GM21381 (cell line): ENCODE results near the gene CDT1.

ENCODE experiments used
- ATAC-seq: cut with Tn5 transposase; IDR thresholded peaks from one replicate; pipeline ENCODE4 v1.9.1; 2021; ENCODE audit warnings: mild to moderate bottlenecking, moderate library complexity; ENCODE audit not compliant: unreplicated experiment

The CDT1 gene

GRCh38 chr16:88804173-88804551 lies 573 bp downstream of the CDT1 start:
- no peak for ATAC-seq

DNA sequence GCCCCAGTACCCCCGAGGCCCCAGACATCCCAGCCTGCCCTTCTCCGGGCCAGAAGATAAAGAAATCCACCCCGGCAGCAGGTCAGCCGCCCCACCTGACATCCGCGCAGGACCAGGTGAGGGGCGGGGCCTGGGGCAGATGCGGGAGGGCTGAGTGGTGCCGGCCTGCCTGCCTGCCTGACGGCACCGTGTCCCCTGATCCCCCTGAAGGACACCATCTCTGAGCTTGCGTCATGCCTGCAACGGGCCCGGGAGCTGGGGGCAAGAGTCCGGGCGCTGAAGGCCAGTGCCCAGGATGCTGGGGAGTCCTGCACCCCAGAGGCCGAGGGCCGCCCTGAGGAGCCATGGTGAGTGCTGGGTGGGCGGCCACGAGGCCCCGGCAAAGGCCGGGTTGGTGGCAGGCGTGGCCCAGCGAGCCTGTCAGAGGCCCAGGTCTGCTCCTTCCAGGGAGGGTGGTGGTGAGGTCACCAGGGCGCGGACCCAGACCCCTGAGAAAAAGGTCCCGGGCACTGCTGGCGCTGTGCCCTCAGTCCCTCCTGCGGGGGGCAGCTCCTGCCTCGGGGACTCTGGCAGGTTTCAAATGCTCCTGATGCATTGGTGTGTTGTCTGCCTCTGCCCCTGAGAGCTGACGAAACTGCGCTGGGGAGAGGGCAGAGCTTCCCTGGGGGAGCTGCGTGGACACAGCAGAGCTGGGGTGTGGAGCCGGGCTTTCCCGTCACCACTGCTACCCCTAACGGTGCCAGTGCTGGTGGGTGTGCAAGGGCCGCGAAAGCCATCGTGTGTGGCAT lies 1.2 kb downstream of the CDT1 start:
- ATAC-seq, result no peak

GRCh38 chr16:88805340-88805715 lies 1.7 kb downstream of the CDT1 start:
- no peak for ATAC-seq

- ATAC-seq, result no peak
Measured at GRCh38 chr16:88805887-88806393, 2.4 kb downstream of the CDT1 start.

GRCh38 chr16:88806491-88807111 lies 3.0 kb downstream of the CDT1 start:
- ATAC-seq, result no peak

- no peak for ATAC-seq
Measured at GRCh38 chr16:88807142-88807625, 3.6 kb downstream of the CDT1 start.

DNA sequence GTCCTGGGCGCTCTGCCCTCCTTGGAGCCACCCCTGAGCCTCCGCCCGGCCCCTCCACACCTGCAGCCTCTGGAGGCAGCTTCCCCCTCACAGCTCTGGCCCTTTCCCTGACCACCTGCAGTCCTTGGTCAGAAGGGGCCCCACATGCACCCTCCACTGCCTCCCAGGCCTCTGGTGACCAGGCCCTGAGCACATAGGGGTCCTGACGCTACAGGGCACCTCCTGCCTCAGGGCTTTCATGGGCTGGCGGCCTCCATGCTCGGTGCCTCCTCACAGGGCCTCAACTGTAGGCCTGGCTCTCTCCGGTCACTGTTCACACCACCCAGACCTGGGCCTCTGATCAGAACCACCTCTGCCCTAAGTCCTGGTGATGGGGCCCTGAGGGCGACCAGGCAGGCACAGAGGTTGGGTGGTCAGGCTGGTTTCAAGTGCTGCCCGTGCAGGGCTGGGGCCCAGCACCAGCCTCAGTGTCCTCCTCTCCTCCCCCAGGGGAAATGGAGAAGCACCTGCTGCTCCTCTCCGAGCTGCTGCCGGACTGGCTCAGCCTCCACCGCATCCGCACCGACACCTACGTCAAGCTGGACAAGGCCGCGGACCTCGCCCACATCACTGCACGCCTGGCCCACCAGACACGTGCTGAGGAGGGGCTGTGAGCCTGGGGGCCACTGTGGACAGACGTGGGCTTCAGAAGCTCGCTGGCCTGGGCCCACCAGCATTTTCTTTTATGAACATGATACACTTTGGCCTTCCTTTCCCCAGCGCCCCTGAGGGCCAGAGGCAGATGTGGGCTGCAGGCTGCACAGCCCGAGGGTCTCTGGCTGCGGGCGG lies 4.3 kb downstream of the CDT1 start:
- no peak for ATAC-seq

- ATAC-seq, result no peak
Measured at GRCh38 chr16:88809068-88809675, 5.6 kb downstream of the CDT1 start.

GRCh38 chr16:88809676-88810165 lies 6.1 kb downstream of the CDT1 start:
- ATAC-seq, result no peak

GRCh38 chr16:88810166-88810911 lies 6.8 kb downstream of the CDT1 start:
- ATAC-seq, result no peak

- peak; percentile 47 for ATAC-seq
Measured at GRCh38 chr16:88810912-88811768, 7.6 kb downstream of the CDT1 start.

- ATAC-seq, result peak; percentile 63
Measured at GRCh38 chr16:88811769-88812512, 8.4 kb downstream of the CDT1 start, which contains the start of gene APRT. APRT (minus strand) TSS chr16:88811928; CDS start chr16:88811899, 29 bp downstream.

DNA sequence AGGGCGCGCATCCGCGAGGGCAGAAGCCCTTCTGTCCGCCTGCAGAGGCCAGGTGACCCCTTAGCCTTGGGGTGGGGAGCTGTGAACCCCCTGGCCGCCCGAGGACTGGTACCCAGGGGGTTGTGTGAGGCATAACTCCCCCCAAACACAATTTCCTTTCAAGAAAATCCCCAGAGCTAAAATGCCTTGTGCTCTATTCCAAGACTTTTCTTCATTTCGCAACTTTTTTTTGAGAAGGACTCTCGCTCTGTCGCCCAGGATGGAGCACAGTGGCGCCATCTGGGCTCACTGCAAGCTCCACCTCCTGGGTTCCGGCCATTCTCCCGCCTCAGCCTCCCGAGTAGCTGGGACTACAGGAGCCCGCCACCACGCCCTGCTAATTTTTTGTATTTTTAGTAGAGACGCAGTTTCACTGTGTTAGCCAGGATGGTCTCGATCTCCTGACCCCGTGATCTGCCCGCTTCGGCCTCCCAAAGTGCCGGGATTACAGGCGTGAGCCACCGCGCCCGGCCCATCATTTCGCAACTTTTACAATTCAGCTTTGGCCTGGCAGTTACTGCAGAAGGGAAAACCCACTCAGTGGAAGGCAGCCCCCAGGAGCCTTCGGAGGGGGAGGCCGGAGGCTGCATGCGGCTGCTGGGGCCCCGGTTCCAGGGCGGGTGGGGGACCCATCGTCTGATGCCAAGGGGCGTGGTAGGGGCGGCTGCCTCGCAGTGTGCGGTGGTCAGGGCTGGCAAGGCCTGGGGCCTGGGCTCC lies 9.1 kb downstream of the CDT1 start:
- ATAC-seq, result no peak

DNA sequence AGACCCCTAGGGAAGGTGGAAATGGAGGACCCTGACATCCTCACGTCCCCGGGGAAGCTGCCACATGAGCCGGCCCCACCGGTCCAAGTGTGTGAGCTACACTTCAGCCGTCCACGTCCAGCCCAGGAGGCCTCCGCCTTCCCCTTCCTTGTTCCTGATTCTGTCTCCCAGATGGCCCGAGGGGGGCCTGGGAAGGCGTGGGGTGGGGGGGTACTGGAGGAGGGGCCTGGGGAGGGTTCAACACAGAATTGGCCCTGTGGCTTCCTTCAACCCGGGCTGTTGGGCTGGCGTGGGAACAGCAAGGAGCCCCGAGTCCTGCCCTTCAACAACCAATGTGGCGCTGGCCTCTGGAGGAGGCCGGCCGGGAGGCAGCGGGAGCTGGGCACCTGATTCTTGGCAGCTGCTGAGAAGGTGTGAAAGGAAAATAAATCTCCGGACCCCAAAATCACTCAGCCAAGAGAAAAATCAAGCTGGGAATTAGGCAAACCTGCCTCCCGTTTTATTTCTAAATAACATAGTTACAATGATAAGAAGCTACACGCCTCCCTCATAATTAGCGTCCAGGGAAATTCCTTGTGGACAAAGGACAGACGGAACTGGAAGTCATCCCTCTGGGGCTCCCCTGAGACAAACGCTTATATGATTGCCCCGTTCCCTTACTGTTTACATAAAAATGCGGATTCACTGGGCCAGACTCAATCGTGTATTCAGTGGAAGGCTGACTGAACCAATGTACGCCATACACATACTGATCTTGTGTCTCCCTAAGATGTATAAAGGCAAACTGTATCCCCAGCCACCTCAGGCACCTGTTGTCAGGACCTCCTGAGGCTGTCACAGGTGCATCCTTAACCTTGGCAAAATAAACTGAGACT lies 9.9 kb downstream of the CDT1 start:
- ATAC-seq, result no peak

DNA sequence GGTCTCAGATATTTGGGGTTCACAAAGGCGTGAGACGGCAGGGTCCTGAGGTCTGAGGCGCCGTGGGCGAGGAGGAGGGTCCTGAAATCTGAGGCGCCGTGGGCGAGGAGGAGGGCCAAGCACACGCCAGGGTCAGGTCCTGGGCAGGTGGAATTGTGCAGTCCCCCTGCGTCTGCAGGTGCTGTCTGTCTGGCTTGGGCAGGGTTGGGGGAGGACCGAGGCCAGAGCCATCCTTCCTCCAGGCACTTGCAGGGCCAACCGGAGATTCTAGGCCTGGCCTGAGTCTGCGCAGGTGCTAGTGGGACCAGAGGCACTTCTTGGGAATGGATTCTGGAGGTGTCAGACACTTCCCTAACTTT lies 10.5 kb downstream of the CDT1 start:
- no peak for ATAC-seq

- ATAC-seq, result no peak
Measured at GRCh38 chr16:88815227-88815626, 11.6 kb downstream of the CDT1 start.
